DOHH2 (cell line): ENCODE measurements around the gene DNAH2.
"Not testable (repeated sequence)": the region's sequence is repeated elsewhere in the genome, so short reads cannot be mapped to it uniquely, and the experiment has no call there.

Experiments used
- H3F3A ChIP-seq: fragments of 200-600 bp; sonication (generic), shearing (Covaris generic); 2 replicates; pipeline ENCODE4 v1.6.0; 2016; ENCODE audit warnings: antibody characterized with exemption, mild to moderate bottlenecking; ENCODE audit not compliant: control insufficient read depth, insufficient read depth
- H3K27ac ChIP-seq: fragments of 200-600 bp; sonication (generic); 2 replicates; pipeline ENCODE4 v1.5.1; 2014; ENCODE audit warnings: low read depth, mild to moderate bottlenecking, low read length, moderate library complexity
- H3K27me3 ChIP-seq: fragments of 200-600 bp; sonication (generic); 2 replicates; pipeline ENCODE4 v1.6.1; 2014; ENCODE audit warnings: mild to moderate bottlenecking, low read length, mixed read lengths; ENCODE audit not compliant: control insufficient read depth
- H3K36me3 ChIP-seq: fragments of 200-600 bp; sonication (generic); 2 replicates; pipeline ENCODE4 v1.6.1; 2014; ENCODE audit warnings: mild to moderate bottlenecking, low read length, moderate library complexity, mixed read lengths; ENCODE audit not compliant: control insufficient read depth
- H3K4me1 ChIP-seq: fragments of 200-600 bp; sonication (generic); 2 replicates; pipeline ENCODE4 v1.6.1; 2014; ENCODE audit warnings: mild to moderate bottlenecking, low read length, mixed read lengths; ENCODE audit not compliant: control insufficient read depth
- H3K4me2 ChIP-seq: fragments of 200-600 bp; sonication (generic); 2 replicates; pipeline ENCODE4 v1.6.0; 2014; ENCODE audit warnings: mild to moderate bottlenecking, low read length, moderate library complexity
- H3K4me3 ChIP-seq: fragments of 200-600 bp; sonication (generic); 2 replicates; pipeline ENCODE4 v1.5.1; 2014; ENCODE audit warnings: mild to moderate bottlenecking, low read length, mixed read lengths
- H3K79me2 ChIP-seq: fragments of 200-600 bp; sonication (generic); 2 replicates; pipeline ENCODE4 v1.6.1; 2014; ENCODE audit warnings: mild to moderate bottlenecking, low read length, mixed read lengths; ENCODE audit not compliant: control insufficient read depth
- H3K9me2 ChIP-seq: fragments of 200-600 bp; sonication (generic); replicated peaks from 2 replicates; pipeline ENCODE4 v1.6.1; 2014; ENCODE audit warnings: mild to moderate bottlenecking, low read length, mixed read lengths; ENCODE audit not compliant: control insufficient read depth
- H3K9me3 ChIP-seq: fragments of 200-600 bp; sonication (generic); 2 replicates; pipeline ENCODE4 v1.6.1; 2014; ENCODE audit warnings: antibody characterized with exemption, low read length, mixed read lengths; ENCODE audit not compliant: control insufficient read depth, insufficient read depth
- H4K20me1 ChIP-seq: fragments of 200-600 bp; sonication (generic); 2 replicates; pipeline ENCODE4 v1.6.0; 2014; ENCODE audit warnings: low read depth, mild to moderate bottlenecking, antibody characterized with exemption, low read length, moderate library complexity; ENCODE audit not compliant: control insufficient read depth, insufficient read depth
- CTCF ChIP-seq: fragments of 200-600 bp; sonication (generic); IDR thresholded peaks from one replicate; pipeline ENCODE4 v1.5.1; 2014; ENCODE audit warnings: antibody characterized with exemption, mild to moderate bottlenecking, low read depth, low read length; ENCODE audit not compliant: poor library complexity, severe bottlenecking
- EZH2phosphoT487 ChIP-seq: fragments of 200-600 bp; sonication (generic); IDR thresholded peaks from 2 replicates; pipeline ENCODE4 v1.6.1; 2017; ENCODE audit warnings: borderline replicate concordance, mild to moderate bottlenecking, antibody characterized with exemption, low read length, moderate library complexity, mixed read lengths

Gene DNAH2

GRCh38 chr17:7809086-7809790 lies 91.7 kb downstream of the DNAH2 start:
- H4K20me1 ChIP-seq: no peaks in the 10 kb centered on the region
- no peaks in the 10 kb centered on the region for H3K9me2 ChIP-seq
- no peak overlapping the region for H3K27ac ChIP-seq
- H3K4me1 ChIP-seq: no peaks in the 10 kb centered on the region
- no peaks in the 10 kb centered on the region for H3K36me3 ChIP-seq
- H3K27me3 ChIP-seq: peaks cover 4% of the 10 kb centered on the region; the same call in 1 of the 2 replicates
- no peak overlapping the region for H3K4me2 ChIP-seq
- H3K9me3 ChIP-seq: no peaks in the 10 kb centered on the region
- H3K79me2 ChIP-seq: no peaks in the 10 kb centered on the region
- no peak overlapping the region for H3K4me3 ChIP-seq
- H3F3A ChIP-seq: no peaks in the 10 kb centered on the region
- TF ChIP-seq CTCF (no peak), EZH2phosphoT487 (no peak)

- not testable (repeated sequence) for H3K27me3 ChIP-seq, H3K36me3 ChIP-seq, H3K27ac ChIP-seq, H3K9me2 ChIP-seq, H3K79me2 ChIP-seq, H3F3A ChIP-seq, H4K20me1 ChIP-seq, H3K4me2 ChIP-seq, H3K4me1 ChIP-seq, H3K9me3 ChIP-seq, H3K4me3 ChIP-seq
Measured at GRCh38 chr17:7809791-7810343, 92.3 kb downstream of the DNAH2 start.

GRCh38 chr17:7811251-7811650 lies 93.7 kb downstream of the DNAH2 start:
- TF ChIP-seq CTCF: no peak
- no peak for TF ChIP-seq EZH2phosphoT487
- Histone ChIP-seq H3K4me2 (no peak overlapping the region), H3K9me2 (no peaks in the 10 kb centered on the region)

DNA sequence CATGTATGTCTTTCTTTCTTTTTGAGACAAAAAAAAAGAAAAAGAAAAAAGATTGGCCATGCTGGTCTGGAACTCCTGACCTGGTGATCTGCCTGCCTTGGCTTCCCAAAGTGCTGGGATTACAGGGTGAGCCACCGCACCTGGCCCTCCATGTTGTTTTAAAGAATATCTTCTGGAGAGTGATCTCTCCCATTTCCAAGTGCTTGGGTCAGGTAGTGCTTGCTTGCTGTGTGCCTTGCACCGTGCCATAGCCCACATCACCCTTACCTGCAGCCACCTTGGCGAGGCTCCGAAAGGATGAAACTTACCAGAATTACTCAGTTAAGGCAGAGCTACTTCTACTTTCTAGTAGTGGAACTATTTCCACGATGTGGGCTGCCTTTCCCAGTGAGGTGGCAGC lies 97.4 kb downstream of the DNAH2 start:
- no peak overlapping the region for H3K27ac ChIP-seq
- no peaks in the 10 kb centered on the region for H3K4me1 ChIP-seq
- TF ChIP-seq EZH2phosphoT487 (no peak), CTCF (no peak)
- no peaks in the 10 kb centered on the region for H3K79me2 ChIP-seq
- H3K27me3 ChIP-seq: peaks cover 12% of the 10 kb centered on the region; the same call in 1 of the 2 replicates
- no peaks in the 10 kb centered on the region for H3K36me3 ChIP-seq
- H3K9me2 ChIP-seq: no peaks in the 10 kb centered on the region
- no peak overlapping the region for H3K4me3 ChIP-seq
- no peaks in the 10 kb centered on the region for H4K20me1 ChIP-seq
- no peak overlapping the region for H3K4me2 ChIP-seq
- no peaks in the 10 kb centered on the region for H3K9me3 ChIP-seq
- no peaks in the 10 kb centered on the region for H3F3A ChIP-seq

More at GRCh38 chr17:7811251-7811650, 93.7 kb downstream of the DNAH2 start:
- Histone ChIP-seq H3K4me3 (no peak overlapping the region), H3K4me1 (no peaks in the 10 kb centered on the region), H3K27me3 (peaks cover 4% of the 10 kb centered on the region; the same call in 1 of the 2 replicates), H3K27ac (no peak overlapping the region), H3K79me2 (no peaks in the 10 kb centered on the region), H3K9me3 (no peaks in the 10 kb centered on the region), H3K36me3 (no peaks in the 10 kb centered on the region), H4K20me1 (no peaks in the 10 kb centered on the region), H3F3A (no peaks in the 10 kb centered on the region)
